HepG2 (cell line): Measurements from ENCODE around the gene MT1M. TPM values are rescaled to one million over a fixed set of nuclear protein-coding genes. Genes with fewer than 3 reads are reported as not detected.

Experiments
- ONECUT2 ChIP-seq: sonication (generic); formaldehyde crosslinking; IDR thresholded peaks from 2 replicates; pipeline ENCODE4 v1.4.0; 2020; ENCODE audit warnings: missing genetic modification reagents
- PRMT3 ChIP-seq: sonication (generic); formaldehyde crosslinking; IDR thresholded peaks from 2 replicates; pipeline ENCODE4 v1.8.1; 2022; ENCODE audit warnings: low read depth, mild to moderate bottlenecking, moderate library complexity, missing genetic modification reagents, borderline replicate concordance
- SMYD3 ChIP-seq: sonication (generic); formaldehyde crosslinking; IDR thresholded peaks from 2 replicates; pipeline ENCODE4 v1.8.1; 2023; ENCODE audit warnings: mild to moderate bottlenecking, missing genetic modification reagents
- SRY ChIP-seq: sonication (generic); formaldehyde crosslinking; IDR thresholded peaks from 2 replicates; pipeline ENCODE4 v1.8.0; 2022; ENCODE audit warnings: mild to moderate bottlenecking, missing genetic modification reagents
- ZBTB7B ChIP-seq: sonication (generic); formaldehyde crosslinking; IDR thresholded peaks from 2 replicates; pipeline ENCODE4 v1.4.0; 2020; ENCODE audit warnings: missing genetic modification reagents
- ZMYM2 ChIP-seq: sonication (generic); formaldehyde crosslinking; IDR thresholded peaks from 2 replicates; pipeline ENCODE4 v1.8.0; 2022; ENCODE audit warnings: mild to moderate bottlenecking, missing genetic modification reagents
- ZNF205 ChIP-seq: IDR thresholded peaks from 2 replicates; pipeline ENCODE4 v1.6.1; 2018; ENCODE audit warnings: missing biosample characterization, missing genetic modification reagents
- ZNF317 ChIP-seq: sonication (generic); formaldehyde crosslinking; IDR thresholded peaks from 2 replicates; pipeline ENCODE4 v1.5.0; 2020; ENCODE audit warnings: mild to moderate bottlenecking, missing genetic modification reagents
- ZNF550 ChIP-seq: sonication (generic); formaldehyde crosslinking; IDR thresholded peaks from 2 replicates; pipeline ENCODE4 v1.4.0; 2020; ENCODE audit warnings: mild to moderate bottlenecking, missing genetic modification reagents, borderline replicate concordance
- ZNF572 ChIP-seq: sonication (generic); formaldehyde crosslinking; IDR thresholded peaks from 2 replicates; pipeline ENCODE4 v1.5.1; 2020; ENCODE audit warnings: mild to moderate bottlenecking, missing genetic modification reagents
- ZNF605 ChIP-seq: sonication (generic); formaldehyde crosslinking; IDR thresholded peaks from 2 replicates; pipeline ENCODE4 v1.8.0; 2022; ENCODE audit warnings: mild to moderate bottlenecking, missing genetic modification reagents
- polyA plus RNA-seq, 8 experiments: library from polyadenylated mRNA; depleted of rRNA in 3 of 8; stranded (reverse) in 7 of 8; unstranded in 1 of 8; fragments of >200 nt; fragmentation: Illumina TruSeq in 4 of 8; extraction: Trizol in 4 of 8; gene quantifications; 2 replicates each; pipeline versions ENCODE4 v1.2.1 to v1.2.3, GENCODE V29; 2011 to 2016; ENCODE audit warnings: low read depth in 4 of 8, missing spikeins in 1 of 8, mixed read lengths in 1 of 8; ENCODE audit not compliant: insufficient read depth in 1 of 8
- total RNA-seq, 5 experiments: library from RNA; depleted of rRNA; stranded (reverse); fragments of >200 nt; fragmentation: Illumina TruSeq; extraction: Trizol; gene quantifications; 2 replicates each; pipeline ENCODE4 v1.2.3, GENCODE V29; 2016; ENCODE audit warnings: low read depth in 1 of 5
- TF ChIP-seq, protein P1 (sequence below): sonication (generic); formaldehyde crosslinking; IDR thresholded peaks from 2 replicates; pipeline ENCODE4 v1.4.0; 2020; ENCODE audit warnings: mild to moderate bottlenecking, missing genetic modification reagents
- TF ChIP-seq, protein P2 (sequence below): sonication (generic); formaldehyde crosslinking; IDR thresholded peaks from 2 replicates; pipeline ENCODE4 v1.5.1; 2020; ENCODE audit warnings: missing genetic modification reagents, mild to moderate bottlenecking, borderline replicate concordance
- TF ChIP-seq, protein P3 (sequence below): sonication (generic); formaldehyde crosslinking; IDR thresholded peaks from 2 replicates; pipeline ENCODE4 v1.4.0; 2020; ENCODE audit warnings: mild to moderate bottlenecking, low read depth, missing genetic modification reagents
- TF ChIP-seq, protein P4 (sequence below): sonication (generic); formaldehyde crosslinking; IDR thresholded peaks from 2 replicates; pipeline ENCODE4 v1.9.0; 2021; ENCODE audit warnings: missing genetic modification reagents, borderline replicate concordance

Gene MT1M
- total and polyA plus RNA-seq, 2 of the 13 experiments (the other 11 are each of a cell fraction or from before 2014, with no cell fraction given) = 4.6 TPM; not detected in 1

DNA sequence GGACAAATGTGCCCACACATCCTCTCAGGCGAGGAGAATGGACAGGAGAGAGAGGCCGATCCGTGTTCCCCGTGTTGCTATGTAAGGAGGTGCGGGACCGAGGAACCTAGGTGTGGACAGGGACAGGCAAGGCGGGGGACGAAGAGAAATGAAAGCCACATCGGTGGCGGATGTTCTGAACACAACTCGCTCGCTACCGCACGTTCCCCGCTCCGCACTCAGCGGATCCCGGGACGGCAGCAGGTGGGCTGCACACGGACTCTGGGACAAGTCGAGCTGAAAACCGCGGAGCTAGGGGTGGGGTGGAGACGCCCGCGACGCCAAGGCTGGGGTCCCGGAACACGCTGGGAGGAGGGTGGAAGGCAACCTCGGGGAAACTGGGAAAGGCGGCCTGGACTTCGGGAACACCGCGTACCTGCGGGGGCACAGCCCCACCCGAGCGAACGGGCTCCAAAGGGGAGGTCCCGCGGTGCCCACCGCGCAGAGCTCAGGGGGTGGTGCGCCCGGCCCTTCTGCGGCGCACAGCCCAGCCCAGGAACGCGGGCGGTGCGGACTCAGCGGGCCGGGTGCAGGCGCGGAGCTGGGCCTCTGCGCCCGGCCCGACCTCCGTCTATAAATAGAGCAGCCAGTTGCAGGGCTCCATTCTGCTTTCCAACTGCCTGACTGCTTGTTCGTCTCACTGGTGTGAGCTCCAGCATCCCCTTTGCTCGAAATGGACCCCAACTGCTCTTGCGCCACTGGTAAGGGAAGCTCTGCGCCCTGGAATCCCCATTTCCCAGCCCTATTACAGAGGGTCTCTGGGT lies 7.1 kb upstream of the MT1M start, which contains the start of gene MT1E (continued):
- TF ChIP-seq, protein P1, sequence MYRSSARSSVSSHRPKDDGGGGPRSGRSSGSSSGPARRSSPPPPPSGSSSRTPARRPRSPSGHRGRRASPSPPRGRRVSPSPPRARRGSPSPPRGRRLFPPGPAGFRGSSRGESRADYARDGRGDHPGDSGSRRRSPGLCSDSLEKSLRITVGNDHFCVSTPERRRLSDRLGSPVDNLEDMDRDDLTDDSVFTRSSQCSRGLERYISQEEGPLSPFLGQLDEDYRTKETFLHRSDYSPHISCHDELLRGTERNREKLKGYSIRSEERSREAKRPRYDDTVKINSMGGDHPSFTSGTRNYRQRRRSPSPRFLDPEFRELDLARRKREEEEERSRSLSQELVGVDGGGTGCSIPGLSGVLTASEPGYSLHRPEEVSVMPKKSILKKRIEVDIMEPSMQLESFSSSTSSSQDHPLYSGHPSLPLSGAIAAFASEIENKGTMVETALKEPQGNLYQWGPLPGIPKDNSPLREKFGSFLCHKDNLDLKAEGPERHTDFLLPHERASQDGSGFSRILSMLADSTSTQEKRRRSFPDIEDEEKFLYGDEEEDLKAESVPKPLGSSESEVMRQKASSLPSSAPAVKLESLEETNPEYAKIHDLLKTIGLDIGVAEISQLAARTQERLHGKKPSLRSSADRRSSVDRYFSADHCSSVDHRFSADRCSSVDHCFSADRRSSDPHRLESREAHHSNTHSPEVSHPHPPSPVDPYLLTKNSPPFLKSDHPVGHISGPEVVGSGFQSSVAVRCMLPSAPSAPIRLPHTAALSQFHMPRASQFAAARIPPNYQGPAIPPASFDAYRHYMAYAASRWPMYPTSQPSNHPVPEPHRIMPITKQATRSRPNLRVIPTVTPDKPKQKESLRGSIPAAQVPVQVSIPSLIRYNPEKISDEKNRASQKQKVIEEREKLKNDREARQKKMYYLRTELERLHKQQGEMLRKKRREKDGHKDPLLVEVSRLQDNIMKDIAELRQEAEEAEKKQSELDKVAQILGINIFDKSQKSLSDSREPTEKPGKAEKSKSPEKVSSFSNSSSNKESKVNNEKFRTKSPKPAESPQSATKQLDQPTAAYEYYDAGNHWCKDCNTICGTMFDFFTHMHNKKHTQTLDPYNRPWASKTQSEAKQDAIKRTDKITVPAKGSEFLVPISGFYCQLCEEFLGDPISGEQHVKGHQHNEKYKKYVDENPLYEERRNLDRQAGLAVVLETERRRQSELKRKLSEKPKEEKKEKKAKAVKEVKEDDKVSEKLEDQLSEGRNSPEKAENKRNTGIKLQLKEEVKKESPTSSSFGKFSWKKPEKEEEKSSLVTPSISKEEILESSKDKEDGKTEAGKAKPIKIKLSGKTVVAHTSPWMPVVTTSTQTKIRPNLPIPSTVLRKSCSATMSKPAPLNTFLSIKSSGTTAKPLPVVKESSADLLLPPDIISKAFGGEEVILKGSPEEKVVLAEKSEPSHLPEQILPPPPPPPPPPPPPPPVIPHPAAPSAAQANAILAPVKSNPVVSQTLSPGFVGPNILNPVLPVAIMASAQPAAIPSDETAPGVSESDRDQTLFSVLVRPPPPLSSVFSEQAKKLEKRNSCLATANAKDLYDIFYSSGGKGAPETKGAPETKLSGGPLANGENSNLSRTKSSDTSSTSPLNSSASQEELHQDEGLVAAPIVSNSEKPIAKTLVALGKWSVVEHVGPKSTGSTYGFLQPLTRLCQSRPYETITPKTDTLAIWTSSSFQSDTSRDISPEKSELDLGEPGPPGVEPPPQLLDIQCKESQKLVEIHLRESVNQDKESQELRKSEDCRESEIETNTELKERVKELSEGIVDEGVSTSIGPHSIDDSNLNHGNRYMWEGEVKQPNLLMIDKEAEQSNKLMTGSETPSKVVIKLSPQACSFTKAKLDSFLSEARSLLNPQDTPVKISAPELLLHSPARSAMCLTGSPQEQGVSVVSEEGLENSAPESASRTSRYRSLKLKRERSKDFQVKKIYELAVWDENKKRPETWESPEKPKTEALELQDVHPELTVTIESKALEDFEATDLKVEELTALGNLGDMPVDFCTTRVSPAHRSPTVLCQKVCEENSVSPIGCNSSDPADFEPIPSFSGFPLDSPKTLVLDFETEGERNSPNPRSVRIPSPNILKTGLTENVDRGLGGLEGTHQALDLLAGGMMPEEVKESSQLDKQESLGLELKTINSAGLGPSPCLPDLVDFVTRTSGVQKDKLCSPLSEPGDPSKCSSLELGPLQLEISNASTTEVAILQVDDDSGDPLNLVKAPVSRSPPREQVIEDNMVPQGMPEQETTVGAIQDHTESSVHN (CRISPR knock-in tag) = no peak
- TF ChIP-seq PRMT3 (CRISPR knock-in tag) (no peak), ZBTB7B (CRISPR knock-in tag) (peak; percentile 74; the same call in 1 of the 2 replicates), ONECUT2 (CRISPR knock-in tag) (no peak; the same call in 1 of the 2 replicates), ZNF572 (CRISPR knock-in tag) (0 out of 2 replicates have a peak, but pooled peaks have one; percentile 18), ZNF317 (CRISPR knock-in tag) (0 out of 2 replicates have a peak, but pooled peaks have one; percentile 9), SRY (CRISPR knock-in tag) (0 out of 2 replicates have a peak, but pooled peaks have one; percentile 52), ZNF205 (CRISPR knock-in tag) (peak; percentile 19; the same call in 1 of the 2 replicates), ZMYM2 (CRISPR knock-in tag) (peak; percentile 56; the same call in 1 of the 2 replicates), SMYD3 (no peak), ZNF550 (CRISPR knock-in tag) (no peak), ZNF605 (CRISPR knock-in tag) (peak; percentile 61; the same call in 1 of the 2 replicates)
- TF ChIP-seq, protein P2, sequence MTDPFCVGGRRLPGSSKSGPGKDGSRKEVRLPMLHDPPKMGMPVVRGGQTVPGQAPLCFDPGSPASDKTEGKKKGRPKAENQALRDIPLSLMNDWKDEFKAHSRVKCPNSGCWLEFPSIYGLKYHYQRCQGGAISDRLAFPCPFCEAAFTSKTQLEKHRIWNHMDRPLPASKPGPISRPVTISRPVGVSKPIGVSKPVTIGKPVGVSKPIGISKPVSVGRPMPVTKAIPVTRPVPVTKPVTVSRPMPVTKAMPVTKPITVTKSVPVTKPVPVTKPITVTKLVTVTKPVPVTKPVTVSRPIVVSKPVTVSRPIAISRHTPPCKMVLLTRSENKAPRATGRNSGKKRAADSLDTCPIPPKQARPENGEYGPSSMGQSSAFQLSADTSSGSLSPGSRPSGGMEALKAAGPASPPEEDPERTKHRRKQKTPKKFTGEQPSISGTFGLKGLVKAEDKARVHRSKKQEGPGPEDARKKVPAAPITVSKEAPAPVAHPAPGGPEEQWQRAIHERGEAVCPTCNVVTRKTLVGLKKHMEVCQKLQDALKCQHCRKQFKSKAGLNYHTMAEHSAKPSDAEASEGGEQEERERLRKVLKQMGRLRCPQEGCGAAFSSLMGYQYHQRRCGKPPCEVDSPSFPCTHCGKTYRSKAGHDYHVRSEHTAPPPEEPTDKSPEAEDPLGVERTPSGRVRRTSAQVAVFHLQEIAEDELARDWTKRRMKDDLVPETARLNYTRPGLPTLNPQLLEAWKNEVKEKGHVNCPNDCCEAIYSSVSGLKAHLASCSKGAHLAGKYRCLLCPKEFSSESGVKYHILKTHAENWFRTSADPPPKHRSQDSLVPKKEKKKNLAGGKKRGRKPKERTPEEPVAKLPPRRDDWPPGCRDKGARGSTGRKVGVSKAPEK (CRISPR knock-in tag) = peak; percentile 77; the same call in 1 of the 2 replicates
- TF ChIP-seq, protein P3, sequence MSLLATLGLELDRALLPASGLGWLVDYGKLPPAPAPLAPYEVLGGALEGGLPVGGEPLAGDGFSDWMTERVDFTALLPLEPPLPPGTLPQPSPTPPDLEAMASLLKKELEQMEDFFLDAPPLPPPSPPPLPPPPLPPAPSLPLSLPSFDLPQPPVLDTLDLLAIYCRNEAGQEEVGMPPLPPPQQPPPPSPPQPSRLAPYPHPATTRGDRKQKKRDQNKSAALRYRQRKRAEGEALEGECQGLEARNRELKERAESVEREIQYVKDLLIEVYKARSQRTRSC = no peak
- TF ChIP-seq, protein P4, sequence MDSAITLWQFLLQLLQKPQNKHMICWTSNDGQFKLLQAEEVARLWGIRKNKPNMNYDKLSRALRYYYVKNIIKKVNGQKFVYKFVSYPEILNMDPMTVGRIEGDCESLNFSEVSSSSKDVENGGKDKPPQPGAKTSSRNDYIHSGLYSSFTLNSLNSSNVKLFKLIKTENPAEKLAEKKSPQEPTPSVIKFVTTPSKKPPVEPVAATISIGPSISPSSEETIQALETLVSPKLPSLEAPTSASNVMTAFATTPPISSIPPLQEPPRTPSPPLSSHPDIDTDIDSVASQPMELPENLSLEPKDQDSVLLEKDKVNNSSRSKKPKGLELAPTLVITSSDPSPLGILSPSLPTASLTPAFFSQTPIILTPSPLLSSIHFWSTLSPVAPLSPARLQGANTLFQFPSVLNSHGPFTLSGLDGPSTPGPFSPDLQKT = no peak; the same call in 1 of the 2 replicates
